Measurements from ENCODE around the gene DTD1.

- no peak for TF ChIP-seq CTCF (IDR thresholded peaks at IDR 0.05; ENCODE audit: insufficient read depth, low read depth, low read length)
- no peak for TF ChIP-seq EZH2 (IDR thresholded peaks at IDR 0.05; ENCODE audit: insufficient read depth, low read length)
These were observed 124.3 kb downstream of the DTD1 start for GRCh38 chr20:18712131-18712530.

Data from astrocyte (in vitro differentiated cells and primary cell).